Astrocyte (in vitro differentiated cells and primary cell): ENCODE measurements around the gene PVALEF. TPM values are rescaled to one million over a fixed set of nuclear protein-coding genes. Genes with fewer than 3 reads are reported as not detected.

ENCODE experiments used
- DNase-seq: peaks from one replicate; pipeline ENCODE4 v3.0.0-alpha.2; 2010; ENCODE audit warnings: low read depth
- FAIRE-seq: peaks from 2 replicates; lab custom pipeline; 2011; peaks lifted over from hg19 to GRCh38; lab: Jason Lieb, UNC
- H2AFZ ChIP-seq: 2 replicates; pipeline ENCODE4 v1.6.0; 2012; ENCODE audit warnings: low read depth, low read length, inconsistent platforms
- H3K27ac ChIP-seq: 2 replicates; pipeline ENCODE4 v1.5.1; 2011; ENCODE audit warnings: low read depth, low read length, inconsistent platforms
- H3K27me3 ChIP-seq: 2 replicates; pipeline ENCODE4 v1.6.0; 2011; ENCODE audit warnings: low read length, inconsistent platforms; ENCODE audit not compliant: insufficient read depth
- H3K36me3 ChIP-seq: 2 replicates; pipeline ENCODE4 v1.5.1; 2011; ENCODE audit warnings: low read length, inconsistent platforms; ENCODE audit not compliant: insufficient read depth
- H3K4me1 ChIP-seq: 2 replicates; pipeline ENCODE4 v1.5.1; 2011; ENCODE audit warnings: low read length, inconsistent platforms; ENCODE audit not compliant: insufficient read depth
- H3K4me2 ChIP-seq: 2 replicates; pipeline ENCODE4 v1.6.0; 2012; ENCODE audit warnings: low read length, inconsistent platforms
- H3K4me3 ChIP-seq: 2 replicates; pipeline ENCODE4 v1.5.1; 2011; ENCODE audit warnings: low read depth, mild to moderate bottlenecking, low read length, inconsistent platforms; ENCODE audit not compliant: insufficient read depth
- H3K79me2 ChIP-seq: 2 replicates; pipeline ENCODE4 v1.6.0; 2012; ENCODE audit warnings: mild to moderate bottlenecking, low read length, inconsistent platforms; ENCODE audit not compliant: insufficient read depth
- H3K9ac ChIP-seq: 2 replicates; pipeline ENCODE4 v1.6.0; 2012; ENCODE audit warnings: mild to moderate bottlenecking, low read length, inconsistent platforms
- H3K9me3 ChIP-seq: 2 replicates; pipeline ENCODE4 v1.5.1; 2012; ENCODE audit warnings: low read depth, mild to moderate bottlenecking, low read length, inconsistent platforms; ENCODE audit not compliant: insufficient read depth
- H4K20me1 ChIP-seq: 2 replicates; pipeline ENCODE4 v1.6.0; 2012; ENCODE audit warnings: low read length, inconsistent platforms; ENCODE audit not compliant: insufficient read depth
- H3K27ac Mint-ChIP-seq: one replicate; pipeline ENCODE4 v1.8.0; 2021; ENCODE audit warnings: mild to moderate bottlenecking, mixed read lengths; ENCODE audit not compliant: unreplicated experiment
- H3K27me3 Mint-ChIP-seq: one replicate; pipeline ENCODE4 v1.8.0; 2021; ENCODE audit warnings: low read depth, mixed read lengths; ENCODE audit not compliant: unreplicated experiment
- H3K36me3 Mint-ChIP-seq: one replicate; pipeline ENCODE4 v1.8.0; 2021; ENCODE audit warnings: low read depth, mixed read lengths; ENCODE audit not compliant: unreplicated experiment
- H3K4me1 Mint-ChIP-seq: one replicate; pipeline ENCODE4 v1.8.0; 2021; ENCODE audit warnings: low read depth, mixed read lengths; ENCODE audit not compliant: unreplicated experiment
- H3K4me3 Mint-ChIP-seq: one replicate; pipeline ENCODE4 v1.8.0; 2021; ENCODE audit warnings: mild to moderate bottlenecking, moderate library complexity, mixed read lengths; ENCODE audit not compliant: unreplicated experiment
- H3K9me3 Mint-ChIP-seq: one replicate; pipeline ENCODE4 v1.8.0; 2021; ENCODE audit warnings: mild to moderate bottlenecking, mixed read lengths; ENCODE audit not compliant: unreplicated experiment
- CTCF ChIP-seq: IDR thresholded peaks from 2 replicates; pipeline ENCODE4 v1.5.1; 2011; ENCODE audit warnings: low read depth, mild to moderate bottlenecking, inconsistent platforms, low read length, moderate library complexity; ENCODE audit not compliant: insufficient read depth
- EZH2 ChIP-seq: IDR thresholded peaks from 2 replicates; pipeline ENCODE4 v1.6.1; 2012; ENCODE audit warnings: mild to moderate bottlenecking, low read length, inconsistent platforms; ENCODE audit not compliant: insufficient read depth
- total RNA-seq: library from RNA; stranded (reverse); gene quantifications from 2 replicates; pipeline ENCODE4 v1.2.1, GENCODE V29; 2021

The PVALEF gene
- total RNA-seq, 1 donor from 2014 or later = not detected

GRCh38 chr17:81192386-81193050, 27.2 kb downstream of the PVALEF start:
- H3K79me2 ChIP-seq = no peaks in the 10 kb centered on the region
- H3K4me2 ChIP-seq = no peak overlapping the region
- Mint-ChIP-seq H3K4me3 (no peak overlapping the region), H3K36me3 (peaks cover 3% of the 10 kb centered on the region), H3K9me3 (no peaks in the 10 kb centered on the region), H3K4me1 (no peaks in the 10 kb centered on the region), H3K27ac (no peak overlapping the region), H3K27me3 (no peaks in the 10 kb centered on the region)
- H3K9me3 ChIP-seq = no peaks in the 10 kb centered on the region
- H4K20me1 ChIP-seq = no peaks in the 10 kb centered on the region
- no peak overlapping the region for H3K4me3 ChIP-seq
- no peak overlapping the region for H3K27ac ChIP-seq
- no peaks in the 10 kb centered on the region for H3K4me1 ChIP-seq
- H3K27me3 ChIP-seq = no peaks in the 10 kb centered on the region
- no peaks in the 10 kb centered on the region for H3K36me3 ChIP-seq
- no peak overlapping the region for H3K9ac ChIP-seq
- TF ChIP-seq CTCF (no peak), EZH2 (no peak)
- DNase-seq (no peak), FAIRE-seq (no peak)
- no peak overlapping the region for H2AFZ ChIP-seq

- Histone ChIP-seq H4K20me1 (no peaks in the 10 kb centered on the region), H3K4me1 (no peaks in the 10 kb centered on the region), H3K9me3 (no peaks in the 10 kb centered on the region), H3K79me2 (no peaks in the 10 kb centered on the region), H2AFZ (no peak overlapping the region), H3K27me3 (no peaks in the 10 kb centered on the region), H3K27ac (no peak overlapping the region), H3K4me3 (no peak overlapping the region), H3K36me3 (no peaks in the 10 kb centered on the region), H3K4me2 (no peak overlapping the region), H3K9ac (no peak overlapping the region)
- no peaks in the 10 kb centered on the region for H3K9me3 Mint-ChIP-seq
- no peak overlapping the region for H3K4me3 Mint-ChIP-seq
- H3K27me3 Mint-ChIP-seq = no peaks in the 10 kb centered on the region
- TF ChIP-seq EZH2 (no peak), CTCF (no peak)
- no peak for DNase-seq
- H3K27ac Mint-ChIP-seq = no peak overlapping the region
- H3K36me3 Mint-ChIP-seq = peaks cover 3% of the 10 kb centered on the region
- no peaks in the 10 kb centered on the region for H3K4me1 Mint-ChIP-seq
- FAIRE-seq = no peak
Measured at GRCh38 chr17:81193051-81193410, 27.7 kb downstream of the PVALEF start.

- H3K36me3 ChIP-seq = no peaks in the 10 kb centered on the region
- Mint-ChIP-seq H3K27ac (no peak overlapping the region), H3K4me3 (no peak overlapping the region), H3K27me3 (no peaks in the 10 kb centered on the region), H3K9me3 (no peaks in the 10 kb centered on the region), H3K4me1 (no peaks in the 10 kb centered on the region), H3K36me3 (peaks cover 3% of the 10 kb centered on the region)
- TF ChIP-seq EZH2 (no peak), CTCF (no peak)
- H3K4me2 ChIP-seq = no peak overlapping the region
- no peak overlapping the region for H3K9ac ChIP-seq
- no peaks in the 10 kb centered on the region for H4K20me1 ChIP-seq
- no peak overlapping the region for H3K4me3 ChIP-seq
- H3K9me3 ChIP-seq = no peaks in the 10 kb centered on the region
- no peak overlapping the region for H2AFZ ChIP-seq
- no peaks in the 10 kb centered on the region for H3K4me1 ChIP-seq
- no peak overlapping the region for H3K27ac ChIP-seq
- H3K27me3 ChIP-seq = no peaks in the 10 kb centered on the region
- no peaks in the 10 kb centered on the region for H3K79me2 ChIP-seq
- no peak for DNase-seq
- FAIRE-seq = no peak
Measured at GRCh38 chr17:81193470-81194224, 28.3 kb downstream of the PVALEF start.
